Common myeloid progenitor, CD34-positive (primary cell): ENCODE data around the gene CEP112.
"Not testable (repeated sequence)": the region's sequence is repeated elsewhere in the genome, so short reads cannot be mapped to it uniquely, and the experiment has no call there.

Experiments
- CTCF ChIA-PET: fragments of 350-600 bp; sonication (Branson Sonifier 250); formaldehyde crosslinking; loops from one replicate; lab custom pipeline; 2021; ENCODE audit warnings: antibody characterized with exemption; lab: Charles Lee
- POLR2A ChIA-PET: fragments of 350-600 bp; sonication (Branson Sonifier 250); formaldehyde crosslinking; loops from one replicate; lab custom pipeline; 2021; ENCODE audit warnings: antibody characterized with exemption; lab: Charles Lee
- DNase-seq, 3 donors: peaks; one replicate each; pipeline versions ENCODE4 v3.0.0 to v3.0.0-alpha.2; 2013
- H3K27ac ChIP-seq, 2 experiments: 1 replicate in 1 of 2; 2 replicates in 1 of 2; pipeline ENCODE4 v1.7.0; 2013; ENCODE audit warnings: inconsistent platforms in 2 of 2, low read length in 2 of 2, mild to moderate bottlenecking in 2 of 2, low read depth in 1 of 2, moderate library complexity in 1 of 2; ENCODE audit not compliant: severe bottlenecking in 2 of 2, insufficient read depth in 1 of 2, poor library complexity in 1 of 2
- H3K27me3 ChIP-seq, 5 experiments: replicated peaks in 2 of 5; 1 replicate in 3 of 5; 2 replicates in 2 of 5; pipeline versions ENCODE4 v1.6.1 to v1.7.0; 2013; ENCODE audit warnings: low read length in 4 of 5, mild to moderate bottlenecking in 2 of 5, moderate library complexity in 2 of 5, inconsistent platforms in 1 of 5; ENCODE audit not compliant: insufficient read depth in 5 of 5, control insufficient read depth in 4 of 5
- H3K36me3 ChIP-seq, 4 experiments: 1 replicate in 2 of 4; 2 replicates in 2 of 4; pipeline versions ENCODE4 v1.6.1 to v1.7.0; 2013; ENCODE audit warnings: low read length in 3 of 4, control low read depth in 1 of 4, mild to moderate bottlenecking in 1 of 4; ENCODE audit not compliant: control insufficient read depth in 4 of 4, insufficient read depth in 4 of 4
- H3K4me1 ChIP-seq, 4 experiments: 1 replicate in 3 of 4; 2 replicates in 1 of 4; pipeline versions ENCODE4 v1.6.1 to v1.7.1; 2013; ENCODE audit warnings: low read length in 3 of 4, mild to moderate bottlenecking in 3 of 4, control low read depth in 1 of 4, inconsistent platforms in 1 of 4, moderate library complexity in 1 of 4; ENCODE audit not compliant: control insufficient read depth in 4 of 4, insufficient read depth in 4 of 4; ENCODE audit errors: control extremely low read depth in 1 of 4
- H3K4me3 ChIP-seq, 7 experiments: 1 replicate in 4 of 7; 2 replicates in 3 of 7; pipeline versions ENCODE4 v1.5.1 to v1.7.0; 2013; ENCODE audit warnings: mild to moderate bottlenecking in 7 of 7, low read length in 6 of 7, moderate library complexity in 6 of 7, inconsistent platforms in 2 of 7, low read depth in 2 of 7, control low read depth in 1 of 7; ENCODE audit not compliant: insufficient read depth in 4 of 7, control insufficient read depth in 1 of 7; ENCODE audit errors: extremely low read depth in 1 of 7
- H3K9me3 ChIP-seq, 5 experiments: 1 replicate in 4 of 5; 2 replicates in 1 of 5; pipeline versions ENCODE4 v1.6.1 to v1.7.1; 2013; ENCODE audit warnings: low read length in 4 of 5, mild to moderate bottlenecking in 2 of 5, inconsistent platforms in 1 of 5, low read depth in 1 of 5, moderate library complexity in 1 of 5; ENCODE audit not compliant: control insufficient read depth in 4 of 5, insufficient read depth in 2 of 5; ENCODE audit errors: control extremely low read depth in 1 of 5
- WGBS: methylation state at CpG from one replicate; pipeline ENCODE4 v1.1.5; 2013; ENCODE audit not compliant: insufficient coverage; 5-methylcytosine and 5-hydroxymethylcytosine counted together

The CEP112 gene

DNA sequence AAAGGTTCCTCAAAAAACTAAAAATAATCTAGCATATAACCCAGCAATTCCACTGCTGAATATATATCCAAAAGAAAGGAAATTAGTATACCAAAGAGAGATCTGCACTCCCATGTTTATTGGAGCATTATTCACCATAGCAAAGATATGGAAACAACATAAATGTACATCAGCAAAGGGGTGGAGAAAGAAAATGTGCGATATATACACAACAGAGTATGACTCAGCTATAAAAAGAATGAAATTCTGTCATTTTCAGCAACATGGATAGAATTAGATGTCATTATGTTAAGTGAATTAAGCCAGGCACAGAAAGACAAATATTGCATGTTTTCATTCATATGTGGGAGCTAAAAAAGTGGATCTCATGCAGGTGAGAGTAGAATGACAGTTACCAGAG is 350.8 kb downstream of the CEP112 start:
- Histone ChIP-seq H3K27me3 (no peaks in the 10 kb centered on the region), H3K4me1 (no peaks in the 10 kb centered on the region), H3K9me3 (peaks cover 0 to 6% (median 0%) of the 10 kb centered on the region in 5 experiments), H3K36me3 (no peaks in the 10 kb centered on the region), H3K4me3 (no peak overlapping the region), H3K27ac (no peak overlapping the region)
- DNase-seq, result no peak
- CTCF ChIA-PET, result no interaction called here
- WGBS, result no CpG with 5 or more reads among the region's 1 CpG
- POLR2A ChIA-PET, result no interaction called here

DNA sequence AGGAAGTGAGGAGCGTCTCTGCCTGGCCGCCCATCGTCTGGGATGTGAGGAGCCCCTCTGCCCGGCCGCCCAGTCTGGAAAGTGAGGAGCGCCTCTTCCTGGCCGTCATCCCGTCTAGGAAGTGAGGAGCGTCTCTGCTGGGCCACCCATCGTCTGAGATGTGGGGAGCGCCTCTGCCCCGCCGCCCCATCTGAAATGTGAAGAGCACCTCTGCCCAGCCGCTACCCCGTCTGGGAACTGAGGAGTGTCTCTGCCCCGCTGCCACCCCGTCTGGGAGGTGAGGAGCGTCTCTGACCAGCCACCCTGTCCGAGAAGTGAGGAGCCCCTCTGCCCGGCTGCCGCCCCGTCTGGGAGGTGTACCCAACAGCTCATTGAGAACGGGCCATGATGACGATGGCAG is 354.7 kb downstream of the CEP112 start:
- POLR2A ChIA-PET, DNase-seq, H3K27me3 ChIP-seq, H3K36me3 ChIP-seq, H3K4me3 ChIP-seq, H3K4me1 ChIP-seq, CTCF ChIA-PET, H3K27ac ChIP-seq: not testable (repeated sequence)
- H3K9me3 ChIP-seq, result peaks cover 0 to 26% (median 1%) of the 10 kb centered on the region in 5 experiments
- WGBS, result 94% methylated on average over 13 of the region's 24 CpGs

- POLR2A ChIA-PET, result no interaction called here
- peaks cover 0 to 36% (median 1%) of the 10 kb centered on the region in 5 experiments for H3K9me3 ChIP-seq
- H3K4me1 ChIP-seq, result no peaks in the 10 kb centered on the region
- DNase-seq, result no peak
- no peak overlapping the region for H3K4me3 ChIP-seq
- no peaks in the 10 kb centered on the region for H3K27me3 ChIP-seq
- CTCF ChIA-PET, result no interaction called here
- H3K27ac ChIP-seq, result no peak overlapping the region
- H3K36me3 ChIP-seq, result no peaks in the 10 kb centered on the region
- no CpG with 5 or more reads among the region's 1 CpG for WGBS
These were observed 358.7 kb downstream of the CEP112 start for GRCh38 chr17:65833214-65833613.

GRCh38 chr17:65830356-65830755 is 361.6 kb downstream of the CEP112 start:
- WGBS, result 89% methylated on average over 2 of the region's 2 CpGs
- POLR2A ChIA-PET, result no interaction called here
- peaks cover 0 to 39% (median 1%) of the 10 kb centered on the region in 5 experiments for H3K9me3 ChIP-seq

DNA sequence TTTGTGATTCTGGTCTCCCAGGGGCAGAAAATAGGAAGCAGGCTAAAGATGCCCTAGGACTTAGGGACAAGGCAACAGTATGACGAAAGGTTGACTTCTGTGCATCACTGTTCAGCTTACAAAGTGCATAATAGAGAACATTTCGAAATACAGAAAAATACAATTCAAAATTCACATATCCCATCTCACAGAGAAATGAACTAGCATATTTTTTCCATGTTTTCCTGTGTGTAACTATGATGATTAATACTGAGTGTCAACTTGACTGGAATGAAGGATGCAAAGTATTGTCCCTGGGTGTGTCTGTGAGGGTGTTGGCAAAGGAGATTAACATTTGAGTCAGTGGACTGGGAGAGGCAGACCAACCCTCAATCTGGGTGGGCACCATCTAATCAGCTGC is 365.4 kb downstream of the CEP112 start:
- DNase-seq, H3K36me3 ChIP-seq, H3K4me3 ChIP-seq, H3K27ac ChIP-seq, CTCF ChIA-PET, POLR2A ChIA-PET, H3K4me1 ChIP-seq, H3K27me3 ChIP-seq: not testable (repeated sequence)
- WGBS, result 100% methylated on average over 1 of the region's 2 CpGs
- H3K9me3 ChIP-seq, result peaks cover 0 to 17% (median 0%) of the 10 kb centered on the region in 5 experiments

More at GRCh38 chr17:65830356-65830755, 361.6 kb downstream of the CEP112 start:
- Histone ChIP-seq H3K36me3 (no peaks in the 10 kb centered on the region), H3K4me3 (no peak overlapping the region), H3K27ac (no peak overlapping the region), H3K4me1 (no peaks in the 10 kb centered on the region), H3K27me3 (no peaks in the 10 kb centered on the region)
- DNase-seq, result no peak
- CTCF ChIA-PET, result no interaction called here

GRCh38 chr17:65824901-65825300 is 367.0 kb downstream of the CEP112 start:
- Histone ChIP-seq H3K27me3 (no peaks in the 10 kb centered on the region), H3K9me3 (peaks cover 0 to 8% (median 0%) of the 10 kb centered on the region in 5 experiments), H3K4me3 (no peak overlapping the region), H3K27ac (no peak overlapping the region), H3K36me3 (no peaks in the 10 kb centered on the region), H3K4me1 (no peaks in the 10 kb centered on the region)
- no CpG with 5 or more reads among the region's 1 CpG for WGBS
- POLR2A ChIA-PET, result no interaction called here
- CTCF ChIA-PET, result no interaction called here
- no peak for DNase-seq

DNA sequence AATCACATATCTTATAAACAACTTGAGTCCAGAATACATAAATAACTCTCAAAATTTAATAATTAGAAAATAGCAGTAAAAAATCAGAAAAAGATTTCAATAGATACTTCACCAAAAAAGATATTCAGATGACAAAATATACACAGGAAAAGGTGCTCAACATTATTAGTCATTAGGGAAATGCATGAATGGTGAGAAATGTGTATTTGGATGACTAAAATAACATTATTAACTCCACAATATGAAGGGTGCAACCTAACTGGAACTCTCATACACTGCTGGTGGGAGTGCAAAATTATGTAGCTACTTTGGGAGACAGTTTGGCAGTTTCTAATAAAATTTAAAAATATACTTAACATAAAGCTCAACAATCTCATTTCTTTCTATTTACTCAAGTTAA is 368.2 kb downstream of the CEP112 start:
- peaks cover 0 to 8% (median 0%) of the 10 kb centered on the region in 5 experiments for H3K9me3 ChIP-seq
- ChIA-PET POLR2A (no interaction called here), CTCF (no interaction called here)

More for the DNA sequence above, 368.2 kb downstream of the CEP112 start:
- Histone ChIP-seq H3K4me1 (no peaks in the 10 kb centered on the region), H3K27ac (no peak overlapping the region), H3K27me3 (no peaks in the 10 kb centered on the region), H3K4me3 (no peak overlapping the region), H3K36me3 (no peaks in the 10 kb centered on the region)
- DNase-seq, result no peak
